Ammon's horn (tissue), 1 donor: ENCODE measurements around the gene APIP.
A peak's percentile ranks its signal among the peaks of the same experiment; 100 is the strongest.

Source experiments
- DNase-seq: peaks from one replicate; pipeline ENCODE4 v3.0.0-alpha.2; 2016; ENCODE audit warnings: low spot score

The APIP gene

DNA sequence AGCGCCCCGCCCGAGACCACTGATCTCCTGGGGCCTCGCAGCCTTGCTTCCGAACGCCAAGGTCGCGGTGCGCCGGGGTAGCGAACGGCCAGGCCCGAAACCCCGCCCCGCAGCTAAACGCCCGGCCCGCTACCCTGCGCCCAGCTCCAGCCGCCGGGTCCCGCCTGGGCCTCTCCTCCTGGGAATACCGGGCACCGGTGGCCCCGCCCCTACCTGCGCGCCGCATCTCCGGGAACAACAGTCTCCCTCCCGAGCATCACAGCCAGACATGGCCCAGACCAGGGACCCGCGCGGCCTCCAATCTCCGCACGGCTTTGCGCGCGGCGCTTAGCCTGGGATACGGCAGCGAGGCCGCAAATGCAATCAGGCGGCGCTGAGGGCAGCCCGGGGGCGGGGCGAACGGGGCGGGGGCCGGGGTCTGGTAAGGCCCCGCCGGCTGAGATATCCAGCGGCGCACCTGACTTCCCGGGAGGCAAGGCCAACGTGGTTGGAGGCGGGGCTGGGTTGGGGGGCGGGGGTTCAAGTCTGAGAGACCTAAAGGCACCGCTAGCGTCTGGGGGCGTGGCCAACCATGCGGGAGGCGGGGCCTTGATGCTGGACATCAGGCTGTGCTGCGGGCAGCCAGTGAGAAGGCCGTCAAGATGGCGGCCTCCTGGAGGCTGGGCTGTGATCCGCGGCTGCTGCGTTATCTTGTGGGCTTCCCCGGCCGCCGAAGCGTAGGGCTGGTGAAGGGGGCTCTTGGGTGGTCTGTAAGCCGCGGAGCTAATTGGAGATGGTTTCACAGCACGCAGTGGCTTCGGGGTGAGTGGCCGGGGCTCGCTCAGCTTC is at the start of gene APIP, which contains the start of gene PDHX:
APIP (minus strand) TSS at position 365 of the 828 bp plus-strand sequence; CDS start at position 270, 95 bp downstream.
PDHX (plus strand) TSS at position 604 of the 828 bp plus-strand sequence; CDS start at position 642, 38 bp downstream.
- DNase-seq = peak; percentile 99

DNA sequence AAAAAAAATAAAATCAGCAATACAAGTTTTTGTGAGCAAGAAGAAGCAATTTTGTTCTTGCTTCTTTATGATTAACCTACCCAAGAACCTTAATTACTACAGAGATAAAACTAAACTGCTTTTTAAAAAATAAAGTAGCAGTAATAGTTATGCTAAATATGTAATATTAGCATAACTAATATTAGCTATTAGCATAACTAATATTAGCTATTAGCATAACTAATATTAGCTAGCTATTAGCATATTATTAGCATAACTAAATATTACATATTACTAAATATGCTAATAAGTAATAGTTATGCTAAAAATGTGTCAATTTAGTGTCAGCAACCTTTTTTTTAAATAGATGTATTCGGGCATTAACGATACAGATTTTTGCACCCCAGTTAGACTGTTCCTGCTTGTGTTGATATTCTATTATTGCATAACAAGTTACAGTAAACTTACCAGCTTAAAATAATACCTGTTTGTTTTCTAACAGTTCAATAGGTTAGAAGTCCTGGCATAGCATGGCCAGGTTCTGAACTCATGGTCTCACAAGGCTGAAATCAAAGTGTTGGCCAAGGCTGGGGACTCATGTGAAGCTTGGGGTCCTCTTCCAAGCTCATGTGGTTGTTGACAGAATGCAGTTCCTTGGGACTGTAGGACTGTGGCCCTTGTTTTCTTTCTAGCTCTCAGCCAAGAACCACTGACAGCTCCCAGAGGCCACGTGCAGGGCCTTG is 48.6 kb upstream of the APIP start:
- no peak for DNase-seq

DNA sequence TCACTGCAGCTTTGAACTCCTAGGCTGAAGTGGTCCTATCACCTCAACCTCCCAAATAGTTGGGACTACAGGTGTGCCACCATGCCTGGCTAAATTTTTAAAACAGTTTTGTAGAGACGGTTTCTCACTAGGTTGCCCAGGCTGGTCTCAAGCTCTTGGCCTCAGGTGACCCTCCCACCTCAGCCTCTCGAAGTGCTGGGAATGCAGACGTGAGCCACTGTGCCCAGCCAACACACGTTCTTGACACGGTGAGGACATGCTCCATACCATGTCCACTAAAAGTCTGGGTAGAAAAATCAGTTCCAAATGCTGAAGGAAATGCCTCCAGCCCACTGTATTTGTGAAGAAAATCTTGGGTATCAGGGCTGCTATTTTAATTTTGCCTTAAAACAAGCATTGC is 47.2 kb upstream of the APIP start:
- no peak for DNase-seq

DNA sequence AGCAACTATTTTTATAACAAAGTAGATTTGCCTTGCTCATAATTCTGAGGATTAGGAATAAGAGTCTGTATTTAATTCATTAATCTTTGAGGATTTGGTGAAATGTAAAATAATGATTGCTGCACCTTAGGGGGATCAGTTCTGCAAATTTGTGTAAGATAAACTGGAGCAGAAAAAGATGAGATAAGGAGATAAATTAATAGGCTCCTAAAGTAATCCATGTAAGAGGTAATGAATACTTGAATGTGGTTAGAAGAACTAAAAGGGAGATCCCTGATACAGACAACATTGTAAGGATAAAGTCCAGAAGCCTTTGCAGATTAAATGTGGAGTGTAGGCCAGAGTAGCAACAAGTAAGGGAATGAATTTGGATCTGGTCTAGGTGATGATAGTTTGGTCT is 45.9 kb upstream of the APIP start:
- DNase-seq = no peak

DNA sequence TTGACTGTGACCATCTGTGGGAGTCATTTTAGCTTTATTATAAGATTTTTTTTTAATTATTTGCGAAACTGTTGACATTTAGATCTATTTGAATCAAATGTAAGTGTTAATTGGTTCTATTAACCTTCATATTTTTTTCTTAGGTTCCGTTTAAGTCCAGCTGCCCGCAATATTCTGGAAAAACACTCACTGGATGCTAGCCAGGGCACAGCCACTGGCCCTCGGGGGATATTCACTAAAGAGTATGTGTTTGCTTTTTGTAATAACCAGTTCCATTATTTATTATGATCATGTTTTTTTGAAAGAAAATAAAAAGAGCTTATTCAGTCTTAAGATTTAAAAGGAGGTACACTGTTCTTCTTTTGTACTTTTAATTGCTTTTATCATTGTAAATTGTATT is 44.1 kb upstream of the APIP start:
- DNase-seq = peak; percentile 52

DNA sequence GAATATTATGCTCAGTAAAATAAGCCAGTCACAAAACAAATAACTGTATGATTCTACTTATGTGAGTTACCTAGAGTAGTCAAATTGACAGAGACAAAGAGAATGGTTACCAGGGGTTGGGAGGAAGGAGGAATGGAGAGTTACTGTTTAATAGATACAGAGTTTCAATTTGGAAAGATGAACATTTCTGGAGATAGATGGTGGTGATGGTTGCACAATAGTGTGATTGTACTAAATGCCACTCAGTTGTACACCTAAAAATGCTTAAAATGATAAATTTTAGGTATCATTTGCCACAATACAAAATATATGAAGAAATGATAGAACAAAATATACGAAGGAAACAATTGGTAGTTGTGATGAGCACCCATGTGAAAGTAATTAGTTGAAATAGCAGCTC is 43.6 kb upstream of the APIP start:
- DNase-seq = no peak

GRCh38 chr11:34957606-34958005 is 41.4 kb upstream of the APIP start:
- DNase-seq = no peak

GRCh38 chr11:34957206-34957605 is 41.0 kb upstream of the APIP start:
- DNase-seq = no peak

GRCh38 chr11:34953955-34954354 is 37.8 kb upstream of the APIP start:
- no peak for DNase-seq

DNA sequence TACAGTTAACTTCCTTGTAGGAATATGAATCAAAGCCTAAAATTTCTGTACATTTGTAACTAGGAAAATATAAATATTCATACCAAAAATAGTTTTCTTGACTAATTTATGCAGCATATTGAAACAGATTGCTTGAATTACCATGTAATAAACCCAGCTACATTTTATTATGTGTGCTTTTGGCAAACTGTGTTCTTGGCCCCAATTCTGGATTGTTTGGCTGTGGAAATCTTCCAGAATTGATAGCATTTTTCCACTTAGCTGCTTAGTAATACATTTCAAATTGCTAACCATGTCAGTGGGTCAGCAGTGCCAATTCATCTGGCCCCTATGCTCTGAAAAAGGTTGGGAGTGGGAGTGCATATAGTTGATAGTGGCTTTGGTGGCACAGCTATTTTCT is 32.5 kb upstream of the APIP start:
- peak; percentile 34 for DNase-seq

DNA sequence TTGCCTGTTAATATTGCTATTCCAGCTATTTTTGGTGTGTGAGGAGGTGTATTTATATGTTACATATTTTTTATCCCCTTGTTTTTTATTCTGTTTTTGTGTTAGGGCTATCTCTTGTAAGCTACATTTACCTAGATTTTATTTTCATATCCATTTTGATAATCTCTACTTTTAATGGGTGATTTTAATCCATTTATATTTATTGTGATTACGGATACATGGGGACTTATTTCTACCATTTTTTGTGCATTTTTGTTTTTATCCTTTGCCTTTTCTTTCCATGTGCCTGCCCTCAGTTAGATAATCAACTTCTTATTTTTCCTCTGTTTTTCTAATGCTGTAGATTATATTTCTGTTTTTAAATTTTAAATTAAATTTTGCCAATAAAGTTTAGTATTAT is 28.5 kb upstream of the APIP start:
- no peak for DNase-seq

DNA sequence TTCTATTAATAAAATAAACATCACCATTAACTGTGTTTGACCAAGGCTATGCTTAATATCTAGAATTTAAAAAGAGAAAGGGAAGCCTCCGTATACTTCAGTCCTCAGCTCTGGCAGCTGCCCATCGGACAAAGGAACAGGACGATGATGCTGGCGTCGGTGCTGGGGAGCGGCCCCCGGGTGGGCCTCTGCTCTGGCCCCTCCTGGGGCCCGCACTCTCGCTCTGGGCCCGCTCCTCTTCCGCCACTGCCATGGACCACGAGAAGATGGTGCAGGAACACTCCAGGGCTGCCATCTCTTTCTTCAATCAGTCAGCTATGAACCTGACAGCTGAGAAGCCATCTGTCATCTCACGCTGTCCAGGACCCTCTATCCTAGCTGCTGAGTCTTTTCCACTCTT is 25.5 kb upstream of the APIP start:
- DNase-seq = no peak

- DNase-seq = no peak
Measured at GRCh38 chr11:34940026-34940677, 24.0 kb upstream of the APIP start.

GRCh38 chr11:34938611-34939010 is 22.4 kb upstream of the APIP start:
- no peak for DNase-seq

GRCh38 chr11:34936945-34937629 is 20.9 kb upstream of the APIP start:
- no peak for DNase-seq

DNA sequence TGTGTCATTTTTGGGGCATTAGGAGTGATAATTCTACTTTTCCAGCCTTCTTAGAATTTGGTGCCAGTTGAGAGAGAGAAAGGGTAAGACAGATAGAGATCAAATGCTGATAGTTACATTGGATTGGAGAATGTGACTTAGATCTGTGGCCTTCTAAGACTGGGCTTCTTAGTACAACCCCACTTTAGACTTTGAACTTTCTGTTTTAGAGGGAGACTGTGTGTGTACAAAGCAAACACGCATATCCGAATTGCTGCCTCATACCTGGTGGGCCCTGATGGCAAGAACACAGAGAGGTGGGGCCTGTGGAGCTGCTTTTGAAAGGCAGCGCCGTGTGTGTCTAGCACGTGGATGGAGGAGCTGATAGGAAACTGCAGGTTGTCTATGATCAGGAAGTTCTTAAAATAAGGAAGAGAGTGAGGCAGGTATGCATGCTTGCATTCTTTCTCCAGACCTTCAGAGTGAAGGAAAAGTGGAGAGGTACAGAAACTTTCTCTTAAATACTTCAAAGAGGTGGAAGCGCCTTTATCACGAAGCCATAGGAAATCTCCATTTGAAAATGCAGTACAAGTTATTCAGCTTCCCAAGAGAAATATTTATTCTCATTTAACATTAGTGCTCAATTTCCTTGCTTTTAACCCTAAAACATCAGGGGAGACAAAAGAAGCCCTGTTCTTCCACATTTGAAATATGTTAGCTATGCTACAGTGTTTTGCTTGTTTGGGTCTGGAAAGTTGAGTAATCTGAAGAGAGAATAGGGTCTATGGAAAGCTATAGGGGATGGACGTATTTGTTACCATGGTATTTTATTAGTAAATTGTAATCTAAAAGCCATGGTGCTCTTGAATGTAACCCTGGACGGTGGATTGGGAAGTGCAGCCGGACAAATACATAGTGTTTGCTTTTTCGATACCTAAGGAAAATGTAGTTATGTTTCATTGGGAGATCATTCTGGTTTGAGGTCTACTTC is 13.9 kb upstream of the APIP start:
- no peak for DNase-seq

GRCh38 chr11:34928960-34929680 is 12.9 kb upstream of the APIP start:
- no peak for DNase-seq

DNA sequence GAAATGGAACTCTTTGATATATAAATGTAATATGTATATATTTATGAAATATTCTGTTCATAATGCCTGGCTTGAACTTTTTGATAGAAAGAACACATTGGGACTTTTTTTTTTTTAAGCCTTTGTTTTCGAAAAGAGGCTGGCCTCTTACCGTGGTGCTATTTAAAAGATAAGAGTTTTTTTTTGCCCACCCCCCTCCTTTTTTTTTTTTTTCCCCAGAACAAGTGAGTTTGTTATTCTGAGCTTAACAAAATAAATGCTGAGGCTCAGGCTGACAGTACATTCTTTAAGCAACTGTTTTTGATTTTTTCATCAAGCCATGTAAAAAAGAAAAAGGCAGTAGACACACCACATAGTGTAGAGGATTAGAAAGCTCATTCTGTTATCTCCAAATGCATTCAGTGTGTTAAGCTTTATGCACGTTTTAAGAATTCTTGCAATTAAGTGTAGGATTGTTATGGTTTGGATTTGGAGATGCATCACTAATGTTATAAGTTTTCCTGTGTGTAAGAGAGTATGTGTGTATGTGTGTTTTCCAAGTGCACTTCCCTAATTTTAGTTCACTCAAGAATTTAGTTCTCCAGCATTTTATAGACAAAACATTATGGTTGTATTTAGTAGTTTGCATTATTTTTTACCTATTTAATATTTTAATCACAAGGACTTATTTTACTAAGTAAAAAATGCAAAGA is 12.2 kb upstream of the APIP start:
- DNase-seq = no peak

DNA sequence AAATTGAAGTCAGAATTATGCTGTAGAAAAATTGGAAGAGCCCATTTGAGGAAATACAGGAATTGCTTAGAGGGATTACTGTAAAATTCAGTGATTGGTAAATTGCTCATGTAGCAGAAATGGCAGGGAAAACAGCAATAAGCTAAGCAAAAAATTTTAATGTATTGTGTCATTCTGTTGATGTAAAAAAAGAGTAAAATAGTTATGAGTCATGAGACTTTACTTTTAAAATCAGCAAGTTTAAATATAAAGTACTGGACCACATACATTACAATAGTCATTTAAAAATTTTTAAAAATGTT is 10.6 kb upstream of the APIP start:
- no peak for DNase-seq
